NCI-H146 treated with DMSO at 0.1 percent for 48 hours (cell line): ENCODE results near the gene DEDD.

Experiments used
- DNase-seq: peaks from one replicate; lab custom pipeline; 2025; ENCODE audit not compliant: unreplicated experiment; lab: John Stamatoyannopoulos, UW

DEDD gene

DNA sequence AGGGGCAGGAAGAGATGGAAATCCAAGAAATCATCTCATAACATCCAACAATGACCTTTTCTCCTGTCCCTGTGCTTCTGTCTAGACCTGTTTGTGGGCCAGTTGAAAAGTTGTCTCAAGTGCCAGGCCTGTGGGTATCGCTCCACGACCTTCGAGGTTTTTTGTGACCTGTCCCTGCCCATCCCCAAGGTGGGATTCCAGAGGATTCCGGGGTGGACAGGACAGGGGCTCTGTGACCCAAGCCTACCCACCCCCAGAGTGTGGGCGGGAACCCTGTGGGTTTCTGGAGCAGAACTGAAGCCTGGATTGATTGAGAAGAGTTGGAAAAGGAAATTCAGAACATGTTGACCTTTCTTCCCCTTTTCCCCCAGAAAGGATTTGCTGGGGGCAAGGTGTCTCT is 31.3 kb upstream of the DEDD start:
- DNase-seq, result no peak

DNA sequence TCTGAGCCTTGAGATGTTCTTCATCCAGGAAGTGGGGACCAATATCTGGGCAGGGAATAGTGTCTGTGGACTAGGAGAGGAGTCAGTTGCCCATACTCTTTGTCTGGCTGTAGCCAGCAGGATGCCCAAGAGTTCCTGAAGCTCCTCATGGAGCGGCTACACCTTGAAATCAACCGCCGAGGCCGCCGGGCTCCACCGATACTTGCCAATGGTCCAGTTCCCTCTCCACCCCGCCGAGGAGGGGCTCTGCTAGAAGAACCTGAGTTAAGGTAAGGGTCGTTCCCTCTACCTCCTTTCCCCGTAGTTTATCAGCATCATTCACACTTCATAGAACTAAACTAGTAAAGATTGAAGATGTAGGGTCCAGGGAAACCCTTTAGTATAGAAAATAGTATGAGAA is 30.3 kb upstream of the DEDD start:
- no peak for DNase-seq

DNA sequence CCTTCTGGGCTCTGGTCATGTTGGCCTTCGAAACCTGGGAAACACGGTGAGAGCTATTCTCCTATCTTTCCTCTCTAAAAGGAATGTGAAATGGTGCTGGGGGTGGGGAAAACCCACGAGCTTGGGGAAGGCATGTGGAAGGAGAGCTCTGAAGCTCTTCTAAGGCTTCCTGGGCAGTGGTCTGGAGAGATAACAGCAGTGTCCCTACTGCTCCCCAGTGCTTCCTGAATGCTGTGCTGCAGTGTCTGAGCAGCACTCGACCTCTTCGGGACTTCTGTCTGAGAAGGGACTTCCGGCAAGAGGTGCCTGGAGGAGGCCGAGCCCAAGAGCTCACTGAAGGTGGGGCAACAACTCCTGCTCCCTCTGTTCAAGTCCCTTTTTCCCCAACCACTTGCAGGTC is 29.6 kb upstream of the DEDD start:
- no peak for DNase-seq

- DNase-seq, result no peak
Measured at GRCh38 chr1:161161652-161162051, 29.2 kb upstream of the DEDD start.

DNA sequence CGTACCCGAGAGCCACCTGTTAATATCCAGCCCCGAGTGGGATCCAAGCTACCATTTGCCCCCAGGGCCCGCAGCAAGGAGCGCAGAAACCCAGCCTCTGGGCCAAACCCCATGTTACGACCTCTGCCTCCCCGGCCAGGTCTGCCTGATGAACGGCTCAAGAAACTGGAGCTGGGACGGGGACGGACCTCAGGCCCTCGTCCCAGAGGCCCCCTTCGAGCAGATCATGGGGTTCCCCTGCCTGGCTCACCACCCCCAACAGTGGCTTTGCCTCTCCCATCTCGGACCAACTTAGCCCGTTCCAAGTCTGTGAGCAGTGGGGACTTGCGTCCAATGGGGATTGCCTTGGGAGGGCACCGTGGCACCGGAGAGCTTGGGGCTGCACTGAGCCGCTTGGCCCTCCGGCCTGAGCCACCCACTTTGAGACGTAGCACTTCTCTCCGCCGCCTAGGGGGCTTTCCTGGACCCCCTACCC is 28.2 kb upstream of the DEDD start:
- DNase-seq, result no peak

- DNase-seq, result no peak
Measured at GRCh38 chr1:161159913-161160243, 27.4 kb upstream of the DEDD start.

DNA sequence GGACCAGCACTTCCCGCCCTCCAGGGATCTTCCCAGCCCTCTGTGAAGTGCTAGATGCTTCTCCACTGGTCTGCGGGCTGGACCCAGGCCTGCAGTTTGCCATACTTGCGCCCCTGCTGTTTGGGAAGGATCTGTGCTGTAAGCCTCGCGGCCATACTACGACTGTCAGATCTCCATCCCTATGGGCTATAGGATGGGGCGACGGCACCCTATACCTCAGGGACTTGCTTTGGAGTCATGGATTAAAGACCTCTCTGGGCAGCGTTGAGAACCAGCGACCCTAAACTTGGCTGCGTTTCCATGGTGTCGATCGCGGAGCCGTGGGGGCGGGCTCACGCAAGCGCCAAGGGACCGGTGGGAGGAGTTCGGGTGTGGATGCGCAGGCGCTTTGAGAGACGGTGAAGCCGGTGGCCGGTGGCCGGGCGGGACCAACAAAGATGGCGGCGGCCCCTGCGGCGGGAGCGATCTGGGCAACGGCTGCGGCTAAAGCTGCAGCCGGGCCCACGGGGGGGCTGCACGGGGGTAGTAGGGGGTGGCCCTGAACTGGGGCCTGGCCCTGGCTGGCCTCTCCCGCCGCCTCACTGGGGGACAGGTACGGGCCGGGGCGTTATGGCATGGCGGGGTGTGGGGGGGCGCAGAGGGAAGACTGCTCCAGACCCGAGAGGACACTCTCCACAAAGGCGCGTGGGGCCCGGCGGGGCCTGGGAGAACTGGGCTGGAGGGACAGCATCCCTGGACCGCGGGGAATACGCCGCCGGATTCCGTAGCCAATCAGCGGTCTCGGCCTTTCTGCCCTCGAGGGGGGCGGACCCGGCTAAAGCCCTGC is 26.8 kb upstream of the DEDD start, which contains the start of gene USP21:
Gene USP21, plus strand, starts transcription at position 414 of the 826 bp plus-strand sequence. CDS start 1,141 bp downstream, outside the sequence.
- peak; percentile 85 for DNase-seq

DNA sequence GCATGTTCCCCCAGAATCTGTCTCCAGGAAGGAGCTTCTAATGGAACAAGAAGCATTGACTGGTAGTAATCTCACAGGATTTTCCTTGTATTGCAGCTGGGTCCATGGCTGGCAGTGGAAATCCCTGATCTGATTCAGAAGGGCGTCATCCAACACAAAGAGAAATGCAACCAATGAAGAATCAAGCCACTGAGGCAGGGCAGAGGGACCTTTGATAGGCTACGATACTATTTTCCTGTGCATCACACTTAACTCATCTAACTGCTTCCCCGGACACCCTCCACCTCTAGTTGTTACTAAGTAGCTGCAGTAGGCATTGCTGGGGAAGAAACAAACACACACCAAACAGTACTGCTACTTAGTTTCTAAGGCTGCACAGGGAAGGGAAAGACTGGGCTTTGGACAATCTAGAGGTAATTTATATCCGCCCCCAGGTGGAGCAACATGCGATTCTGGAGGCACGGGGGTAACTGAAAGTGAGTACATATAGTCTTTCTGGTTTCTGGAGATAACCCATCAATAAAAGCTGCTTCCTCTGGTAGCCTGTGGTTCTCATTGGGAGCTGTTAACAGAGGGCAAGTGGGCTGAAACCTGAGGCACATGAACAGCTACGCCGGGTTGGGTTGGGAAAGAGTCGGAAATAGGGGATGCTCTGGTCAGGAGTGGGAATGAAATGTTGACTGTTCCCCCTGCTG is 26.0 kb upstream of the DEDD start:
- no peak for DNase-seq

DNA sequence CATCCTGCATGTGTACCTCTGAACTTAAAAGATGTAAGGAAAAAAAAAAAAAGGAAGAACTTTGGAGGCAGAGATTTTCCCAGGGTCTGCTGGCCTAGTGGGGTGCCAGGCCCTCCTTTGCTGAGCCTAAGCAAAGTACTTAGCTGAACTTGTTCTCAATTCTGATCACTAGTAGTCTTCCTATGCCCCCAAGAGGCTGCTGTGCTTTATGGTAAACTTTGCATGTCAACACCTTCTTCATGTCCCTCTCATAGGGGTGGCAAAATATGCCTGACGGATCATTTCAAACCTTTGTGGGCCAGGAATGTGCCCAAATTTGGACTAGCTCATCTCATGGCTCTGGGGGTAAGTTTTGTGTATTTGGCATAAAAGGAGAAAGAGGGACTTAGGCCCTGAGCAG is 25.4 kb upstream of the DEDD start:
- no peak for DNase-seq

DNA sequence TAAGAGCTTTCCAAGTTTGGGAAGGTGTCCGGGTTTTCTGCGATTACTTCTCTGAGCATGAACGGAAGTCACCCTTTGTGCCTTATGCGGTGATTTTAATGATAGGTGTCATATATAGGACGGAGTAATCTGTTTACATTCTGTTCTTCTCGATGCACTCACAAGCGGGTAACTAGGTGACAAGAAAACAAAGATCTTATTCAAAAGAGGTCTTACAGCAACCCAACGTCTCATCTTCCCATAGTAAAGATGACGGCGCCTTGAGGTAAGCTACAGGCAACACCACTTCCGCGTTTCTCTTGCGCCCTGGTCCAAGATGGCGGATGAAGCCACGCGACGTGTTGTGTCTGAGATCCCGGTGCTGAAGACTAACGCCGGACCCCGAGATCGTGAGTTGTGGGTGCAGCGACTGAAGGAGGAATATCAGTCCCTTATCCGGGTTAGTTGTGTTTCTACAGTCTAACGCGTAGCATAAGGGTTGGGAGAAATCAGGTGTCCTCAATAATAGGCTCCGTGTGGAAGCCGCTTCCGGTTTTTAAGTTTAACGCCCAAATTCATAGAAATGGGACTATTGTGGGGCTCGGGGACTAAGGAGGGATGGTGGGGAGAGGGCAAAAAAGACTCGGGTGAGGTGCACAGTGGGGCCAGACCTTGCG is 21.3 kb upstream of the DEDD start, which contains the start of gene UFC1:
Gene UFC1, plus strand, starts transcription at position 297 of the 656 bp plus-strand sequence. Its CDS starts 20 bp downstream, at position 317.
- DNase-seq, result peak; percentile 77

GRCh38 chr1:161153176-161153575 is 20.7 kb upstream of the DEDD start:
- DNase-seq, result no peak

DNA sequence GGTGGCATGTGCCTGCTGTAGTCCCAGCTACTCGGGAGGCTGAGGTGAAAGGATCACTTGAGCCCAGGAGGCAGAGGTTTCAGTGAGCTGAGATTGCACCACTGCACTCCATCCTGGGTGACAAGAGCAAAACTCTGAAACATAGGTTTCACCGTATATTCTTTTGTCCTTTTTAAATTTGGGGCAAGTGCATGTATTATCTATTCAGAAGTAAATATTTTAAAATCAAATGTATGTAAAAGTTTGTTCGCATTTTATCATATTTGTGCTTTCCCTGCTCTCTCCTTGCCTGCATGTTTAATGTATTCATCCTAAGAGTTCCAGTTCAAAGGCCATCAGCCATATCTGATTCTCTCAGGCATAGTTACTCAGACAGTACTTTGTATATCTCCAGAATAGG is 13.4 kb upstream of the DEDD start:
- no peak for DNase-seq

GRCh38 chr1:161140755-161141400 is 8.4 kb upstream of the DEDD start:
- DNase-seq, result no peak

DNA sequence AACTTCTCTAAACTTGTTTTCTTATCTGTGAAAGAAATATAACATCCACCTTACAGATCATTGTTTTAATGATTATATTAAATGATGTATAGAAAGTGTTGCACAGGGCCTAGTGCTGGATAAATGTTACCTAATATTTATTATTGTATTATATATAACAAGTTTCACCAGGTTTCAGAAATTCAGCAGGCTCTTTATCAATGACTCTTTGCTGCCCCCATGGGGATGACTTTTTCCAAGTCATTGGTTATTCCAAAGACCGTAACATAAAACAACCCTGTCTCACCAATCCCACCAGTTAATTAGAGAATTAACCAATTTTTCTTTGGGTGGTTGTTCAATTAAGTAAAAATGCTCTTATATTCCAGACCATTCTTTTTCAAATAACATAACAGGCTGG is 7.3 kb upstream of the DEDD start:
- DNase-seq, result peak; percentile 4

GRCh38 chr1:161138431-161138830 is 6.0 kb upstream of the DEDD start:
- no peak for DNase-seq

GRCh38 chr1:161137881-161138280 is 5.4 kb upstream of the DEDD start:
- DNase-seq, result no peak

DNA sequence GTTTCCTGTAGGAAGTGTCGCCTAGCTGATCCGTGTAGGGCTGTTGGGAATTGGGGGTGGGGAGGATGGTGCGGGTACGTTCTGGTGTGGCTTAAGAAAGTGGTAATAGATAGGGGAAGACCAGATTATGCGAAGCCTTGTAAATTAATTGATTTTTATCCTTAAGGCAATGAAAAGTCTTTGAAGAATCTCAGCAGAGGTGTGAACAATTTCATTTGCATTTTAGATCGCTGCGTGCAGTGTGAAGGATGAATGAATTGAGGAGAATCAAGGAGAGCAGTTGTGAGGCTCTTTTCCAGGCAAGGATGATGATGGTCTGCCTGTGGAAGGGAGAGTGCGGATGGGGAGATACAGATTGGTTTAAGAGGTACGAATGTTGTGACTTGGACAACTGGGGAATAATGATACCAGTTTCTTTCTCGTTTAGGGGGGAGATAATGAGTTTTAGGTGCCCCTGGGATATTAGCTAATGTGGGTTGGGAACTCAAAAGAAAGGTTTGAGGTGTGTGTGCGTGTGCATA is 813 bp upstream of the DEDD start:
- peak; percentile 15 for DNase-seq

DNA sequence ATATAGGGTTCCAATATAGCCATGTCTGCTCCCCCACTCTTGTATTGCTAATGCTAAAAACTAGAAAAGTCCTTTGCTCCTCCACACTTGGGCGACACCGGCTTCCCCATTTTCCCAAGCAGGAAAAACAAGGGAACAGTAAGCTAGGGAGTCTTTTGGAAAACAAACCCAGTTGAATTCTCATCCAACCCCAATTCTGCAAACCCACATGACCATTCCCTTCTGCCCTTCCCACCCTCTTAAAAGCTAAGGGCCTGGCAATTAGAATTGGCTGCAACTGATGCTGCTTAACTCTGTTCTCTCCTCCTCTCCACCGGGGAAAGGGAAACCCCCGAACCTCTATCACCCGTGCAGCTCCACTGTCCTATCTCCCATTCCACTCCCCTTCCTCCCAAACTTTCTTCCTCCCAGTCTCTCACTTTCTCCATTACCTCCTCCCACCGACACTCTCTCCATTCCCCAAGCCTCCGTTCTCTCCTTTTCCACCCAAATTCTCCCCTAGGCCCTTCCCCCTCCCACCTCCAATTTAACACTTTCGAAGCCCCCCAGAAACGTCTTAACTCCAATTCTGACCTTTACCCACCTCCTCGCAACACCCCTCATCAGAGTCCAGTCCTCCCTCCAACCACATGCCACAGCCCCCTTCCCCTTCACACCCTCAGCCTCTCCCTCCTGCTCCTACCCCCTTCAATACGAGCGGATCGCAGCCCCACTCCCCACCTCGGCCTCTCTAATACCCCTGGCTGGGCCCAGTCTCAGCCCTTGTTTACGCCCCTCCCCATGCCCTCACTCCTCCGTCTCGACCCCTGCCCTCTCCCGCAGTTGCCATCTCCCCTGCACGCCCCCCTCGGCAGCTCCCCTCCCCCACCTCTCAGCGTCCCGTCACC is 701 bp downstream of the DEDD start:
- DNase-seq, result no peak

DNA sequence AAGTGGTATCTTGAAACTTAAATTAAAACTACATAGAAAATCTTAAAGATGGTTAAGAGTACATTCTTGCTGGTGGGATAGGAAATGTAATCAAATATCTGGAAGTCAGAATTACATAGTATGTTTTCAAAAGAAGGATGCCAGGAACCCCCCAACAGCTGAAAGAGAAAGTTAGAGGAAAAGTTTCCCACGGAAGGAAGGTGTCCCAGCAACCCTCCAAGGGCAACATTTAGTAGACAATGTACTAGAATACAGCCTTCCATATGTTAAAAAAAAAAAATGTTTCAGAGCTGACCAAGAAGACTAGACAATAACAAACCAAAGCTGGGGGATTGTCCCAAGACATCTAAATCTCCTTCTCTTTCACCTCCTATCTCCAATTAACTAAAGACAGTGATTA is 2.2 kb downstream of the DEDD start:
- DNase-seq, result no peak
